ENCODE results near the gene KMO.

- TF ChIP-seq EP300 (IDR thresholded peaks at IDR 0.05) (no peak), POLR2A (IDR thresholded peaks at IDR 0.05) (no peak), POLR2AphosphoS5 (IDR thresholded peaks at IDR 0.05) (no peak)
These were observed 74.4 kb downstream of the KMO start for GRCh38 chr1:241606544-241606943.
